IPS-18c (cell line): ENCODE measurements around the gene TMEM178B.

ENCODE experiments used
- H3K4me3 ChIP-seq: 2 replicates; pipeline ENCODE4 v1.7.0; 2013; ENCODE audit warnings: low read depth, mild to moderate bottlenecking, low read length, moderate library complexity; ENCODE audit not compliant: insufficient read depth
- H3K9me3 ChIP-seq: one replicate; pipeline ENCODE4 v1.6.1; 2013; ENCODE audit warnings: mild to moderate bottlenecking, low read length, moderate library complexity; ENCODE audit not compliant: control insufficient read depth, insufficient read depth

Gene TMEM178B

GRCh38 chr7:141290973-141291372 lies 217.1 kb downstream of the TMEM178B start:
- H3K9me3 ChIP-seq, result no peaks in the 10 kb centered on the region
- no peak overlapping the region for H3K4me3 ChIP-seq

- H3K9me3 ChIP-seq, result no peaks in the 10 kb centered on the region
- H3K4me3 ChIP-seq, result no peak overlapping the region
Observed at GRCh38 chr7:141291541-141291940, 217.7 kb downstream of the TMEM178B start.

GRCh38 chr7:141294143-141294829 lies 220.4 kb downstream of the TMEM178B start:
- Histone ChIP-seq H3K4me3 (no peak overlapping the region), H3K9me3 (no peaks in the 10 kb centered on the region)

GRCh38 chr7:141295367-141295895 lies 221.6 kb downstream of the TMEM178B start:
- H3K4me3 ChIP-seq, result no peak overlapping the region
- H3K9me3 ChIP-seq, result no peaks in the 10 kb centered on the region

- H3K9me3 ChIP-seq, result no peaks in the 10 kb centered on the region
- H3K4me3 ChIP-seq, result no peak overlapping the region
Observed at GRCh38 chr7:141300816-141301215, 227.0 kb downstream of the TMEM178B start.

GRCh38 chr7:141301544-141301943 lies 227.7 kb downstream of the TMEM178B start:
- Histone ChIP-seq H3K9me3 (no peaks in the 10 kb centered on the region), H3K4me3 (no peak overlapping the region)

GRCh38 chr7:141302617-141303016 lies 228.8 kb downstream of the TMEM178B start:
- no peaks in the 10 kb centered on the region for H3K9me3 ChIP-seq
- H3K4me3 ChIP-seq, result no peak overlapping the region

GRCh38 chr7:141304291-141304690 lies 230.4 kb downstream of the TMEM178B start:
- Histone ChIP-seq H3K4me3 (no peak overlapping the region), H3K9me3 (no peaks in the 10 kb centered on the region)

GRCh38 chr7:141306081-141306480 lies 232.2 kb downstream of the TMEM178B start:
- H3K4me3 ChIP-seq, result no peak overlapping the region
- H3K9me3 ChIP-seq, result no peaks in the 10 kb centered on the region

- Histone ChIP-seq H3K9me3 (no peaks in the 10 kb centered on the region), H3K4me3 (no peak overlapping the region)
Observed at GRCh38 chr7:141312395-141312794, 238.5 kb downstream of the TMEM178B start.

- no peaks in the 10 kb centered on the region for H3K9me3 ChIP-seq
- no peak overlapping the region for H3K4me3 ChIP-seq
Observed at GRCh38 chr7:141312828-141313521, 239.1 kb downstream of the TMEM178B start.

- no peaks in the 10 kb centered on the region for H3K9me3 ChIP-seq
Observed at GRCh38 chr7:141313896-141314295, 240.0 kb downstream of the TMEM178B start.

GRCh38 chr7:141317033-141317585 lies 243.2 kb downstream of the TMEM178B start:
- Histone ChIP-seq H3K4me3 (no peak overlapping the region), H3K9me3 (no peaks in the 10 kb centered on the region)

More at GRCh38 chr7:141313896-141314295, 240.0 kb downstream of the TMEM178B start:
- no peak overlapping the region for H3K4me3 ChIP-seq

- no peak overlapping the region for H3K4me3 ChIP-seq
- H3K9me3 ChIP-seq, result no peaks in the 10 kb centered on the region
Observed at GRCh38 chr7:141320287-141320686, 246.4 kb downstream of the TMEM178B start.

GRCh38 chr7:141322383-141322782 lies 248.5 kb downstream of the TMEM178B start:
- H3K9me3 ChIP-seq, result no peaks in the 10 kb centered on the region
- H3K4me3 ChIP-seq, result no peak overlapping the region

GRCh38 chr7:141323826-141324225 lies 250.0 kb downstream of the TMEM178B start:
- H3K9me3 ChIP-seq, result no peaks in the 10 kb centered on the region

GRCh38 chr7:141324870-141325269 lies 251.0 kb downstream of the TMEM178B start:
- Histone ChIP-seq H3K4me3 (no peak overlapping the region), H3K9me3 (no peaks in the 10 kb centered on the region)

More at GRCh38 chr7:141323826-141324225, 250.0 kb downstream of the TMEM178B start:
- H3K4me3 ChIP-seq, result no peak overlapping the region

GRCh38 chr7:141325275-141325674 lies 251.4 kb downstream of the TMEM178B start:
- Histone ChIP-seq H3K9me3 (no peaks in the 10 kb centered on the region), H3K4me3 (no peak overlapping the region)
